Heart left ventricle (tissue), 13 donors: ENCODE results near the gene REXO1.

Source experiments
- POLR2A ChIP-seq, 2 donors: fragments of 450-650 bp; IDR thresholded peaks; one replicate each; pipeline ENCODE4 v1.6.1; 2017; ENCODE audit warnings: antibody characterized with exemption in 2 of 2, mild to moderate bottlenecking in 2 of 2, moderate library complexity in 2 of 2
- TF ChIP-seq, protein P1 (sequence below), 12 donors: fragments of 200-600 bp; sonication (generic) in 4 of 12; IDR thresholded peaks; one replicate each; pipeline versions ENCODE4 v1.5.0 to v1.8.0; 2018 to 2022; ENCODE audit warnings: antibody characterized with exemption in 12 of 12, mild to moderate bottlenecking in 5 of 12
- donor health status: ischemic (EF 13 %, LVEDD 7.1; RV severe dilation, severe dysfunction).
- donor health status: DM: no; HTN: yes; CAD: no.
- donor health status: DM: no; HTN: no; CAD: no.
- donor health status: ischemic (EF 25% LVEDD 6.9; RV normal size, moderate dysfunction).
- donor health status: ischemic (EF 25% LVEDD 5.7; RV mildly dilated, moderate dysfunction).
- donor health status: ischemic (EF 35%, LVEDD 5.7; RV mildly dilated, moderate dysfunction).
- donor health status: nonischemic (EF 11% LVEDD 7.7; RV severe dilation, severe dysfunction).
- donor health status: DM: yes; HTN: yes; CAD: no.
- donor health status: PGD.
- donor health status: ischemic (EF 29% LVEDD 5.4; RV normal size, mild dysfunction).
- donor health status: nonischemic (EF 23%, LVEDD 6.1; RV moderate dilation, normal function).

DNA sequence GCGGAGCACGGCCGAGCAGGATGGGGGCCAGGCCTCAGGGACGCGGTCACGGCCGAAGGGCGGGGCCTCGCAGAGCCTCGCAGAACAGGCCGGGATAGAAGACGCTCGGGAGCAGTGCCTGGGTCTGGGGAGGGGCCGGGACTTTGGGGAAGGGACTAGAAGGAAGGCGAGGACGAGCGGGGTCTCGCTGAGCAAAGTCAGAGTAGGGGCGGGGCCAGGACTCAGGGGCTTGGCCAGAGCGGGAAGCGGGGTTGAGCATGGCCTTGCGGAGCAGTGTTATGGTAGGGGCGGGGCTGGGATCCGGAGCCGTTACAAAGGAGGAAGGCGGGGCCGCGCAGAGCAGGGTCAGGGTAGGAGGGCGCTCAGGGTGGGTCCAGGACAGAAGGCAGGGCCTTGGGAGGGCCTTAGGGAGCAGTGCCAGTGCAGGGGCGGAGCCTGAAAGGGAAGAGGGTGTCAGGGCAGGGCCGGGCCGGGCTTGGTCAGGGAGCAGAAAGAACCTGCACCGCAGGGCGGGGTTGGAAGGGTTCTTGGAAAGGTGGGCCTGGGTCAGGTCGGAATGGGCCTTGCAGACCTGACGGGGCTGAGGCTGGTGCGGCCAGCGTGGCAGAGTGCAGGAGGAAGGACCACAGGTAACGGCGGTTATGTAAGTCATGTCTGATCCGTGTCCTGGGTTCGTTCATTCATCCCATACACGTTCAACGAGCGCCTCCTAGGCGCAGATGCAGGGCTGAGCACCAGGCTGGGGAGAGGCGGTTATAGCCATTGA lies 35.7 kb downstream of the REXO1 start:
- TF ChIP-seq, protein P1, sequence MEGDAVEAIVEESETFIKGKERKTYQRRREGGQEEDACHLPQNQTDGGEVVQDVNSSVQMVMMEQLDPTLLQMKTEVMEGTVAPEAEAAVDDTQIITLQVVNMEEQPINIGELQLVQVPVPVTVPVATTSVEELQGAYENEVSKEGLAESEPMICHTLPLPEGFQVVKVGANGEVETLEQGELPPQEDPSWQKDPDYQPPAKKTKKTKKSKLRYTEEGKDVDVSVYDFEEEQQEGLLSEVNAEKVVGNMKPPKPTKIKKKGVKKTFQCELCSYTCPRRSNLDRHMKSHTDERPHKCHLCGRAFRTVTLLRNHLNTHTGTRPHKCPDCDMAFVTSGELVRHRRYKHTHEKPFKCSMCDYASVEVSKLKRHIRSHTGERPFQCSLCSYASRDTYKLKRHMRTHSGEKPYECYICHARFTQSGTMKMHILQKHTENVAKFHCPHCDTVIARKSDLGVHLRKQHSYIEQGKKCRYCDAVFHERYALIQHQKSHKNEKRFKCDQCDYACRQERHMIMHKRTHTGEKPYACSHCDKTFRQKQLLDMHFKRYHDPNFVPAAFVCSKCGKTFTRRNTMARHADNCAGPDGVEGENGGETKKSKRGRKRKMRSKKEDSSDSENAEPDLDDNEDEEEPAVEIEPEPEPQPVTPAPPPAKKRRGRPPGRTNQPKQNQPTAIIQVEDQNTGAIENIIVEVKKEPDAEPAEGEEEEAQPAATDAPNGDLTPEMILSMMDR (IDR thresholded peaks at IDR 0.05), result peak; percentile 18 to 58 (median 44)
- peak in 1 of 2 donors; percentile 32 for TF ChIP-seq POLR2A (IDR thresholded peaks at IDR 0.05)
